ENCODE measurements around the gene SIL1.
"Not testable (repeated sequence)": the region's sequence is repeated elsewhere in the genome, so short reads cannot be mapped to it uniquely, and the experiment has no call there.

SIL1 gene

GRCh38 chr5:139079225-139079990 is 118.8 kb downstream of the SIL1 start:
- Histone ChIP-seq H3K27me3 (ENCODE audit: control insufficient read depth in 5 of 5, insufficient read depth in 4 of 5, low read length in 5 of 5) (no peaks in the 10 kb centered on the region), H3K4me3 (ENCODE audit: low read depth in 1 of 5, low read length in 5 of 5) (no peak overlapping the region), H3K9ac (ENCODE audit: low read length in 5 of 5) (no peak overlapping the region), H3K9me3 (ENCODE audit: control insufficient read depth in 5 of 5, low read length in 5 of 5) (no peaks in the 10 kb centered on the region), H3K27ac (ENCODE audit: low read depth, low read length) (no peak overlapping the region), H3K4me1 (ENCODE audit: control insufficient read depth in 5 of 5, insufficient read depth in 5 of 5, low read length in 5 of 5) (peaks cover 3 to 16% (median 12%) of the 10 kb centered on the region in 5 donors), H3K36me3 (ENCODE audit: control insufficient read depth in 5 of 5, insufficient read depth in 5 of 5, low read length in 5 of 5) (no peaks in the 10 kb centered on the region)

DNA sequence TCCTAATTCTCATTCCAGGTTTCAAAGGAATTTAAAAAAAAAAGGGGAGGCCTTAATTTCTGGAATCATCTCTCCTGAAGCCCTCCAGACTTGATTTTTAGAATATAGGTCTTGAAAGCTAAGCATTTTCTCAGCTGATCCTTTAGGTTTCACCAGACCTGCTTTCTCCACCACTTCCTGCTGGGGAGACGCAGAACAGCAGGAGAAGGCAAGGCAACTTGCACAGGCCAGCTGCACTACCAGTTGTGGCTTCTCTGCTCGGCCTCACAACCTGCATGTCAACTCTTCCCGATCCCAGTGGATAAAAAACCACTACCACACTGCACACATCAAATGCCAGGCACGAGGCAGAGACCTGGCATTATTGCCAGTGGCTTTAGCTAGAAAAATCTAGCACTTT is 119.8 kb downstream of the SIL1 start:
- Histone ChIP-seq H3K9me3 (ENCODE audit: control insufficient read depth in 5 of 5, low read length in 5 of 5) (no peaks in the 10 kb centered on the region), H3K27ac (ENCODE audit: low read depth, low read length) (no peak overlapping the region), H3K36me3 (ENCODE audit: control insufficient read depth in 5 of 5, insufficient read depth in 5 of 5, low read length in 5 of 5) (no peaks in the 10 kb centered on the region), H3K4me1 (ENCODE audit: control insufficient read depth in 5 of 5, insufficient read depth in 5 of 5, low read length in 5 of 5) (peaks cover 3 to 16% (median 12%) of the 10 kb centered on the region in 5 donors), H3K27me3 (ENCODE audit: control insufficient read depth in 5 of 5, insufficient read depth in 4 of 5, low read length in 5 of 5) (no peaks in the 10 kb centered on the region), H3K4me3 (ENCODE audit: low read depth in 1 of 5, low read length in 5 of 5) (no peak overlapping the region), H3K9ac (ENCODE audit: low read length in 5 of 5) (no peak overlapping the region)

- Histone ChIP-seq H3K4me1 (ENCODE audit: control insufficient read depth in 5 of 5, insufficient read depth in 5 of 5, low read length in 5 of 5) (peaks cover 3 to 16% (median 12%) of the 10 kb centered on the region in 5 donors), H3K27ac (ENCODE audit: low read depth, low read length) (no peak overlapping the region), H3K27me3 (ENCODE audit: control insufficient read depth in 5 of 5, insufficient read depth in 4 of 5, low read length in 5 of 5) (no peaks in the 10 kb centered on the region), H3K4me3 (ENCODE audit: low read depth in 1 of 5, low read length in 5 of 5) (no peak overlapping the region), H3K9me3 (ENCODE audit: control insufficient read depth in 5 of 5, low read length in 5 of 5) (no peaks in the 10 kb centered on the region), H3K36me3 (ENCODE audit: control insufficient read depth in 5 of 5, insufficient read depth in 5 of 5, low read length in 5 of 5) (no peaks in the 10 kb centered on the region), H3K9ac (ENCODE audit: low read length in 5 of 5) (no peak overlapping the region)
Measured at GRCh38 chr5:139077899-139078298, 120.3 kb downstream of the SIL1 start.

GRCh38 chr5:139076111-139076510 is 122.1 kb downstream of the SIL1 start:
- Histone ChIP-seq H3K27ac (ENCODE audit: low read depth, low read length) (peak overlapping the region; percentile 42), H3K36me3 (ENCODE audit: control insufficient read depth in 5 of 5, insufficient read depth in 5 of 5, low read length in 5 of 5) (no peaks in the 10 kb centered on the region), H3K9ac (ENCODE audit: low read length in 5 of 5) (no peak overlapping the region), H3K9me3 (ENCODE audit: control insufficient read depth in 5 of 5, low read length in 5 of 5) (no peaks in the 10 kb centered on the region), H3K4me1 (ENCODE audit: control insufficient read depth in 5 of 5, insufficient read depth in 5 of 5, low read length in 5 of 5) (peaks cover 3 to 16% (median 12%) of the 10 kb centered on the region in 5 donors), H3K27me3 (ENCODE audit: control insufficient read depth in 5 of 5, insufficient read depth in 4 of 5, low read length in 5 of 5) (no peaks in the 10 kb centered on the region), H3K4me3 (ENCODE audit: low read depth in 1 of 5, low read length in 5 of 5) (no peak overlapping the region)

- Histone ChIP-seq H3K4me3 (ENCODE audit: low read depth in 1 of 5, low read length in 5 of 5) (peak overlapping the region in 4 of 5 donors; percentile 19 to 40 (median 30)), H3K9ac (ENCODE audit: low read length in 5 of 5) (peak overlapping the region in 1 of 5 donors; percentile 35), H3K27ac (ENCODE audit: low read depth, low read length) (peak overlapping the region; percentile 42), H3K27me3 (ENCODE audit: control insufficient read depth in 5 of 5, insufficient read depth in 4 of 5, low read length in 5 of 5) (no peaks in the 10 kb centered on the region), H3K9me3 (ENCODE audit: control insufficient read depth in 5 of 5, low read length in 5 of 5) (no peaks in the 10 kb centered on the region), H3K36me3 (ENCODE audit: control insufficient read depth in 5 of 5, insufficient read depth in 5 of 5, low read length in 5 of 5) (no peaks in the 10 kb centered on the region), H3K4me1 (ENCODE audit: control insufficient read depth in 5 of 5, insufficient read depth in 5 of 5, low read length in 5 of 5) (peaks cover 3 to 16% (median 12%) of the 10 kb centered on the region in 5 donors)
Measured at GRCh38 chr5:139075066-139076050, 122.8 kb downstream of the SIL1 start.

- H3K36me3 ChIP-seq (ENCODE audit: control insufficient read depth in 5 of 5, insufficient read depth in 5 of 5, low read length in 5 of 5); H3K9ac ChIP-seq (ENCODE audit: low read length in 5 of 5); H3K27me3 ChIP-seq (ENCODE audit: control insufficient read depth in 5 of 5, insufficient read depth in 4 of 5, low read length in 5 of 5); H3K9me3 ChIP-seq (ENCODE audit: control insufficient read depth in 5 of 5, low read length in 5 of 5); H3K27ac ChIP-seq (ENCODE audit: low read depth, low read length); H3K4me3 ChIP-seq (ENCODE audit: low read depth in 1 of 5, low read length in 5 of 5): not testable (repeated sequence)
- H3K4me1 ChIP-seq (ENCODE audit: control insufficient read depth in 5 of 5, insufficient read depth in 5 of 5, low read length in 5 of 5), result peaks cover 3 to 16% (median 12%) of the 10 kb centered on the region in 5 donors
Measured at GRCh38 chr5:139073956-139074355, 124.2 kb downstream of the SIL1 start.

GRCh38 chr5:139068494-139069151 is 129.5 kb downstream of the SIL1 start:
- Histone ChIP-seq H3K27me3 (ENCODE audit: control insufficient read depth in 5 of 5, insufficient read depth in 4 of 5, low read length in 5 of 5) (no peaks in the 10 kb centered on the region), H3K4me3 (ENCODE audit: low read depth in 1 of 5, low read length in 5 of 5) (no peak overlapping the region), H3K36me3 (ENCODE audit: control insufficient read depth in 5 of 5, insufficient read depth in 5 of 5, low read length in 5 of 5) (peaks cover 0 to 4% (median 0%) of the 10 kb centered on the region in 5 donors), H3K27ac (ENCODE audit: low read depth, low read length) (no peak overlapping the region), H3K9me3 (ENCODE audit: control insufficient read depth in 5 of 5, low read length in 5 of 5) (no peaks in the 10 kb centered on the region), H3K4me1 (ENCODE audit: control insufficient read depth in 5 of 5, insufficient read depth in 5 of 5, low read length in 5 of 5) (no peaks in the 10 kb centered on the region), H3K9ac (ENCODE audit: low read length in 5 of 5) (no peak overlapping the region)

GRCh38 chr5:139068060-139068459 is 130.1 kb downstream of the SIL1 start:
- no peaks in the 10 kb centered on the region for H3K9me3 ChIP-seq (ENCODE audit: control insufficient read depth in 5 of 5, low read length in 5 of 5)
- no peak overlapping the region for H3K4me3 ChIP-seq (ENCODE audit: low read depth in 1 of 5, low read length in 5 of 5)
- no peak overlapping the region for H3K27ac ChIP-seq (ENCODE audit: low read depth, low read length)
- peaks cover 0 to 4% (median 0%) of the 10 kb centered on the region in 5 donors for H3K36me3 ChIP-seq (ENCODE audit: control insufficient read depth in 5 of 5, insufficient read depth in 5 of 5, low read length in 5 of 5)
- no peaks in the 10 kb centered on the region for H3K27me3 ChIP-seq (ENCODE audit: control insufficient read depth in 5 of 5, insufficient read depth in 4 of 5, low read length in 5 of 5)
- no peaks in the 10 kb centered on the region for H3K4me1 ChIP-seq (ENCODE audit: control insufficient read depth in 5 of 5, insufficient read depth in 5 of 5, low read length in 5 of 5)
- no peak overlapping the region for H3K9ac ChIP-seq (ENCODE audit: low read length in 5 of 5)

- H3K9ac ChIP-seq (ENCODE audit: low read length in 5 of 5), result no peak overlapping the region
- H3K27me3 ChIP-seq (ENCODE audit: control insufficient read depth in 5 of 5, insufficient read depth in 4 of 5, low read length in 5 of 5), result no peaks in the 10 kb centered on the region
- no peaks in the 10 kb centered on the region for H3K9me3 ChIP-seq (ENCODE audit: control insufficient read depth in 5 of 5, low read length in 5 of 5)
- no peak overlapping the region for H3K27ac ChIP-seq (ENCODE audit: low read depth, low read length)
- H3K36me3 ChIP-seq (ENCODE audit: control insufficient read depth in 5 of 5, insufficient read depth in 5 of 5, low read length in 5 of 5), result peaks cover 0 to 4% (median 0%) of the 10 kb centered on the region in 5 donors
- peaks cover 0 to 21% (median 12%) of the 10 kb centered on the region in 5 donors for H3K4me1 ChIP-seq (ENCODE audit: control insufficient read depth in 5 of 5, insufficient read depth in 5 of 5, low read length in 5 of 5)
- H3K4me3 ChIP-seq (ENCODE audit: low read depth in 1 of 5, low read length in 5 of 5), result no peak overlapping the region
Measured at GRCh38 chr5:139065306-139065705, 132.9 kb downstream of the SIL1 start.

Data from subcutaneous abdominal adipose tissue (tissue), 5 donors.